HS-5 (cell line): Measurements from ENCODE around the gene GATAD1.
"Not testable (repeated sequence)": the region's sequence is repeated elsewhere in the genome, so short reads cannot be mapped to it uniquely, and the experiment has no call there.

Experiments used
- DNase-seq: peaks from one replicate; pipeline ENCODE4 v3.0.0-alpha.2; 2012; ENCODE audit warnings: low read depth

The GATAD1 gene

DNA sequence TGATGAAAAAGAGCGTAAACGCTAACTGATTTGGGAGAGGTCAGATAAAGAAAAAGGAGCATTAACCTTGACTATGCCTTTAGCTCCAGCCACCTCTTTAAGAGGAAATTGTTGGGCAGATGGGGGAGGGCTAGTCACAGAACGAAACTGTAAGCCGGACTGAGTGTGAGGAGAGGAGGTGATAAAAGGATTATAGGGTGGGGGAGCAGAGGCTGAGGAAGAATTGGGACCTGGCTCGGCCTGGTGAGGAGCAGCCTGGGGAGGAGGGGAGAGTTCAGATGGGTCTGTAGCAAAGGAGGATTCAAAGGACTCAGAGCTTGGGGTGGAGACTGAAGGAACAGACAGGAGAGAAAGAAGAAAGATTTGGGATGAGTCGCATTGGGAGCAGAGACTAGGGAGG lies 36.3 kb downstream of the GATAD1 start:
- DNase-seq: not testable (repeated sequence)

DNA sequence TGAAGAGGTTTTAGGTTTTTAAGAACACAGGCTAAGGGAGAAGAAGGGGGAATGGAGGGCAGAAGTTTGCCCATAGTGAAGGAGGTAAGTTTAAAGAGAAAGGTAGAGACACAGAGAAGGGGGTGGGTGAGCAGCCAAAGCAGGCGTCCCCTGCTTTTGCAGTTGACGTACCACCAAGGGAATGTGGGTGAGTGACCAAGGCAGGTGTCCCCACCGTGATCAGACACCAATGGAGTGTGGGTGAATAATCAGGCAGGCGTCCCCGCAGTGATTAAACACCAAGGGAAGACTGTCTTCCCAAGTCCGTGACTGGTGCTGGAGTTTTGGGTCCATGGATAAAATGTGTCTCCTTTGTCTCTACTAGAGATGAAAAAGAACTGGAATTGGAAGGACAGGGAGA lies 36.9 kb downstream of the GATAD1 start:
- not testable (repeated sequence) for DNase-seq

DNA sequence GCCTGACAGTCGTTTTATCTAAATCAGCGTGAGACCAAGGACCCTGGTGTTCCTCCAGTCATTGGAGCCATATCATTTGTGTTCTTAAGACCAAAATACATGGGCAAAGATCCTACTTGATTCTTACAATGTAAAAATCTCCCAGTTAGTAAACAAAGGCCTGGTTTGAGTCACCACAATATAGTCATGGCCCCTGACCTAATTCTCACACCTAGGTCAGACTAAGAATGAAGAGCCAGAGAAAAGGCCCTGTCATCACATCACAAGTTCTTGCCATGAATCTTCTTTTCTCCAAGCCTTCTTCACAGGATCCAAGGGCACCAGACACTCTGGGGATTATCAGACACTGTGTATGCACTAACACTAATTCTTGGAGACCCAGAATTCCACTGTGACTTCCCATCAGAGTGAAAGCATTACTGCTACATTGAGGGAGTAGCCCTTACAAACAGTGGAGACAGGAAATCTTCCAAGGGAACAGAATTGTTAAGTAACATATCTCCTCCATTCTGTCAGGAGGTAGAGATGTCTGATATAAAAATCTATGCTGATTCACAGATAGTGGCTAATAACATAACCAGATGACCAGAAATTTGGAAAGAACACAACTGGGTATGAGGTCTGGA lies 38.1 kb downstream of the GATAD1 start:
- no peak for DNase-seq

DNA sequence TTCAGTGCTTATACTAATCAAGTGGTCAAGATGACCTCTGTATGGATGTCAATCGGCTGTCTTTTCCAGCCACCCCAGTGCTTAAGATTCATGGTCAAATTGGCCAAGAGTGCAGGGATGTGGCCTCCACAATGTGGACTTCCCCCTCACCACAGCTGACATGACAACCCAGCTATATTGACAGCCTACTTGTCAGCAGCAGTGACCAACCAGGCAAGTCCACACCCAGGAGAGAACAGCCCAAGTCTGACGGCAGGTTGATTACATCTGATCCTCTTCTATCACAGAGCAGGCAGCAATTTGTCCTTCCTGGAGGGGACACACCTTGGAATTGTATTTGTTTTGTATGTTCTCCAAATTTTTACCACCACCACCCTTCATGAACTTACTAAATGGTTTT lies 38.7 kb downstream of the GATAD1 start:
- DNase-seq: no peak

DNA sequence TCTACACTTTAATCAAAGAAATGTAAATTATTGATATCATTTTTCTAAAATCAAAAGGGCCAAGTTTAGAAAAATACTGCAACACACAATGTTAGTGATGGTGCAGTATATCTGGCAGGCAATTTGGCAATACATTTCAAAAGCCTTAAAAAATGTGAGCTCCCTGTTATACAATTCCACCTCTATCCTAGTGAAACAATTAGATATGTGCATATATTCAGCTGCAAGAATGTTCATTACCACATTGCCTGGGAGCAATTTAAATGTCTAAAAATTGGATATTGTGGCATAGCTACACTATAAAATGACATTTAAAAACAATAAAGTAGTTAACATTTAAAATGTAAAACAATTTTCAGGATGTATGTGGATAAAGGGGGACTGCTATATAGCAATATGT lies 40.5 kb downstream of the GATAD1 start:
- no peak for DNase-seq

DNA sequence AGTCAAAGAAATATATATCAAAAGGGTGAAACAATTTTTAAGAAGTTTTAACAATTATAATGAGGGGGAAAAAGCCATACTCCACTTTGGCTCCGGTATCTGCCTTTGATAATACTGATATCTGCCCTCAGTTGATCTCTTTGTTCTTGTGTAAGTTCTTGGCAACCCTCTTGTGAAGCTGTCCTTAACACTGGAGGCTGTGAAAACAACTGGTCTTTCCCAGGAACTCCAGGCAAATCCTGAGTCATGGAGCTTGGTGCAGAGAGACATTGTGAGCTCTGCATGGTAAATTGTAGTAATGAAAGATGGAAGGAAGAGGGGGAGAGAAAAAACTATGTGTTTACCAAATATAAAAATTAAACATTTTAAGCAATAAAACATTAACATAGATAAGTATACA lies 42.4 kb downstream of the GATAD1 start:
- no peak for DNase-seq

DNA sequence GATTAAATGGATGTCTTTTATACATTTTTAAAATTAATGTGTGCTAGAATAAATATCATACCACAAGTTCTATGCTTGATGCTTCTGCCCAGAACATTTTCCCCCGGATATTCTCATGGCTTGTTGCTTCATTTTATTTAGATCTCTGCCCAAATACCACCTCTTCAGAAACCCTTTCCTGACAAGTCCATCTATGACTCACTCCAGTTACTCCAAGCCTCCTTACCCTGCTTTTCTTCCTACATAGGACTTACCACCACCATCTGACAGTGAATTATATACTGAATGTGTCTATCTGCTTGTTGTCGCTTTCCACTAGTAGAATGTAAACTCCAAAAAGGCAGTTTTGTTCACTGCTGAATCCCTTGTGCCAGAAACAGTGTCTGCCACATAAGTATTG lies 49.6 kb downstream of the GATAD1 start:
- no peak for DNase-seq

DNA sequence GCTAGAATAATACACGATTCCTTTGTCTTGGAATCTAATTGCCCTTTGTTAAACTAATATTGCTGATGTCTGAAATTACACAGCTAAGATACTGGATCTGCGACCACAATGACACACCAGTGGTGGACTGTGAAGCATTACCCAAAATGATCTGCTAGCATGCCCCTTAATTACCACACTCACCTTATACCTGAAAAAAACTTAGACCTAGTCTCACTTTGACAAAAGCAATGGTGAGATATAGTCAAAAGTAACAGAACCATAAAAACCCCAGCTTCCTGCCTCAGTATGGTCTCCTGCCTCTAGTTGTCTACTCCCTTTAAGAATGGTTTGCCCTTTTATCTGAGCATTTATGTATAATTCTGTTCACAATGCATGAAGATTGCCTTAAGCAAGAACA lies 51.3 kb downstream of the GATAD1 start:
- DNase-seq: no peak

DNA sequence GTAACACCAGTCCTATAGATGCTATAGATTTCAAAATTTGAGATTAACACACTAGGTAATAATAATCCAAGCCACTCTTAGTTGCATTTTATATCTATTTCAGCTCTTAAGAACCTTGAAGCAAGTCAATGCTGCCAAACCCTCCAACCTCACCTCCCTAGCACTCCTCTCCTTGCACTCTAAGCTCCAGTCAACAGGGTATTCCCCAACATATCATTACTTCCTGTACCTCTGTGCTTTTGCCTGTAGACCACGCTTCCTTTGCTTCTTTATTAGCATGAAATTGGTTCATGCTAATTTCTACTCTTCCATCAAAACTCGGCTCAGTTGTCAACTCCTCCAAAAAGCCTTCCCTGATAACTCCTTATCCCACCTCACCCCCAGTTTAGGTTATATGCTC lies 56.5 kb downstream of the GATAD1 start:
- DNase-seq: no peak

DNA sequence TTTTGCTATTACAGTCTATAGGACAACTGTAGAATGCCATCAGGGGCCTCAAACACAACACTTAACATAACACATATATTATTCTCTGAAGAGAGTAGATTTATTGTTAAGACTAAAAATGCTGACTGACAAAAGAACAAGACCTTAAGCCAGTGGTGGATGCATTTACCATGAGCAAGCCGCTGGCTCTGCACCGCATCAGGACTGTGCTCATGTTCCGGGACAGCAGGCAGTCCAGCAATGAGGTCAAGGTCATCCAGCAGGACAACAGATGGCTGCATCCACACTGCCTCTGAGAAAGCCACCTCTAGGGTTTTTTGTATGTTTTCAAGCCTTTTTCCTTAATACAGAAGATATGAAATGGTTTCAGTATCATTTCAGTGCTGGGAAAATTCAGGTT lies 57.3 kb downstream of the GATAD1 start:
- no peak for DNase-seq

DNA sequence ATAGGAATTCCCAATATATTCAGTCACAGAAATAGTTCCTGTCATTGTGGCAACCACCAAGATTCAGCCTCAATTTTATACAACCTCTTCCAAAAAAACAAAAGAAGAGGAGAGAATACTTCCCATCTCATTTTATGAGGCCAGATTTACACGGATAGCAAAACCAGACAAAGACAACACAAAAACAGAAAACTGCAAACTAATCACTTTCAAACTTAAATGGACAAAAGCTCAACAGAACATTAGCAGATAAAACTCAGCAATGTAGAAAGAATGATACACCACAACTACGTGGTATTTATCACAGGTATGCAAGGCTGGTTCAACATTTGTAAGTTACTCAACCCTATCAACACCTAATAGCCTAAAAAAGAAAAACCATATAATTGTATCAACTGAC lies 59.1 kb downstream of the GATAD1 start:
- no peak for DNase-seq

DNA sequence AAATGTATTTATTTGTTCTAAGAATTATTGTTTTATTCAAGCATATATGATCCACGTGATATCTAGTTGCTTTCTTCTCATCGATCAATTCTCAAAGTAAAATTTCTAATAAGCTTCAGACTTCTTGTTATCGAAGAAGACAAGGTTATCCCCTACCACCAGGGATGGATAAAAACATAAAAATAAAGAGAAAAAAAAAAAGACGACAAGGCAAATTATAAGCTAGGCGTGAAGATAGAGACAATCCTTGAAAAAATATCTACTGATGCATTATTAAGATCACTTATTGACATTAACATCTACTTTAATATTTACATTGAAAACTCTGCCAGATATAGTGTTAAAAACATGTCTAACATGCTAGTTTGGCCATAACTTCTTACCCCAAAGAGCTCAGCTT lies 61.7 kb downstream of the GATAD1 start:
- no peak for DNase-seq
